Measurements from ENCODE around the gene PEX14. TPM values are rescaled to one million over a fixed set of nuclear protein-coding genes. Genes with fewer than 3 reads are reported as not detected.

PEX14 gene
- total and polyA plus RNA-seq, 9 of the 15 experiments (the other 6 are each of a cell fraction or from before 2014, with no cell fraction given) = 2.6 to 45.7 (median 22.7) TPM

DNA sequence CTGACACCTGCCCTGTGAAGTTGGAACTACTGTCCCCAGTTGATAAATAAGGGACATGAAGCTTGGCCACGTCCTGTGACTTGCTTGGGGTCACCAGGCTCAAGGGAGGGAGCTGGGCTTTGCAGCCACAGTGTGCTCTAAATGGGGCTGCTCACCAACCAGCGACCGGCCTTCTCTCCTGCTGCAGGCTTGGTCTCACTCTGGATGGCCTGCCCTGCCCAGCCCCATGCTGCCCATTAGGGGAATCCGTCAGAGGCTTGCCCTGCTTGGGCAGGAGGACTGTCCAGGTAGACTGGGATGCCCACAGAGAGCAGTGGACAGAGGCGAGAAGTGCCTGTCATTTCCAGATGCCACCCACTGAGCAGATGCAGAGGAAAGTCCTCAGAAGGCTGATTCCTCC, 45.8 kb upstream of the PEX14 start (continued):
- TF ChIP-seq, protein P1, sequence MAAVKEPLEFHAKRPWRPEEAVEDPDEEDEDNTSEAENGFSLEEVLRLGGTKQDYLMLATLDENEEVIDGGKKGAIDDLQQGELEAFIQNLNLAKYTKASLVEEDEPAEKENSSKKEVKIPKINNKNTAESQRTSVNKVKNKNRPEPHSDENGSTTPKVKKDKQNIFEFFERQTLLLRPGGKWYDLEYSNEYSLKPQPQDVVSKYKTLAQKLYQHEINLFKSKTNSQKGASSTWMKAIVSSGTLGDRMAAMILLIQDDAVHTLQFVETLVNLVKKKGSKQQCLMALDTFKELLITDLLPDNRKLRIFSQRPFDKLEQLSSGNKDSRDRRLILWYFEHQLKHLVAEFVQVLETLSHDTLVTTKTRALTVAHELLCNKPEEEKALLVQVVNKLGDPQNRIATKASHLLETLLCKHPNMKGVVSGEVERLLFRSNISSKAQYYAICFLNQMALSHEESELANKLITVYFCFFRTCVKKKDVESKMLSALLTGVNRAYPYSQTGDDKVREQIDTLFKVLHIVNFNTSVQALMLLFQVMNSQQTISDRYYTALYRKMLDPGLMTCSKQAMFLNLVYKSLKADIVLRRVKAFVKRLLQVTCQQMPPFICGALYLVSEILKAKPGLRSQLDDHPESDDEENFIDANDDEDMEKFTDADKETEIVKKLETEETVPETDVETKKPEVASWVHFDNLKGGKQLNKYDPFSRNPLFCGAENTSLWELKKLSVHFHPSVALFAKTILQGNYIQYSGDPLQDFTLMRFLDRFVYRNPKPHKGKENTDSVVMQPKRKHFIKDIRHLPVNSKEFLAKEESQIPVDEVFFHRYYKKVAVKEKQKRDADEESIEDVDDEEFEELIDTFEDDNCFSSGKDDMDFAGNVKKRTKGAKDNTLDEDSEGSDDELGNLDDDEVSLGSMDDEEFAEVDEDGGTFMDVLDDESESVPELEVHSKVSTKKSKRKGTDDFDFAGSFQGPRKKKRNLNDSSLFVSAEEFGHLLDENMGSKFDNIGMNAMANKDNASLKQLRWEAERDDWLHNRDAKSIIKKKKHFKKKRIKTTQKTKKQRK (IDR thresholded peaks at IDR 0.05; ENCODE audit: borderline replicate concordance, low read depth, low read length) = no peak
- TF ChIP-seq, protein P2, sequence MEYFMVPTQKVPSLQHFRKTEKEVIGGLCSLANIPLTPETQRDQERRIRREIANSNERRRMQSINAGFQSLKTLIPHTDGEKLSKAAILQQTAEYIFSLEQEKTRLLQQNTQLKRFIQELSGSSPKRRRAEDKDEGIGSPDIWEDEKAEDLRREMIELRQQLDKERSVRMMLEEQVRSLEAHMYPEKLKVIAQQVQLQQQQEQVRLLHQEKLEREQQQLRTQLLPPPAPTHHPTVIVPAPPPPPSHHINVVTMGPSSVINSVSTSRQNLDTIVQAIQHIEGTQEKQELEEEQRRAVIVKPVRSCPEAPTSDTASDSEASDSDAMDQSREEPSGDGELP (CRISPR knock-in tag; IDR thresholded peaks at IDR 0.05; ENCODE audit: borderline replicate concordance) = no peak
- TF ChIP-seq XRCC4 (IDR thresholded peaks at IDR 0.05; ENCODE audit: extremely low read depth, insufficient read depth, insufficient read length) = no peak
- no peak for TF ChIP-seq GABPB2 (CRISPR knock-in tag; conservative IDR thresholded peaks at IDR 0.05)
- TF ChIP-seq SMARCA5 (IDR thresholded peaks at IDR 0.05) = no peak
- no peak for TF ChIP-seq POLR2B (IDR thresholded peaks at IDR 0.05; ENCODE audit: low read depth, partially characterized antibody)
- no peak for TF ChIP-seq HMGN3 (IDR thresholded peaks at IDR 0.05; ENCODE audit: borderline replicate concordance, extremely low read depth, insufficient read length, low read depth, low read length)
- TF ChIP-seq GTF2F1 (IDR thresholded peaks at IDR 0.05; ENCODE audit: low read depth, low read length) = no peak
- TF ChIP-seq, protein P3, sequence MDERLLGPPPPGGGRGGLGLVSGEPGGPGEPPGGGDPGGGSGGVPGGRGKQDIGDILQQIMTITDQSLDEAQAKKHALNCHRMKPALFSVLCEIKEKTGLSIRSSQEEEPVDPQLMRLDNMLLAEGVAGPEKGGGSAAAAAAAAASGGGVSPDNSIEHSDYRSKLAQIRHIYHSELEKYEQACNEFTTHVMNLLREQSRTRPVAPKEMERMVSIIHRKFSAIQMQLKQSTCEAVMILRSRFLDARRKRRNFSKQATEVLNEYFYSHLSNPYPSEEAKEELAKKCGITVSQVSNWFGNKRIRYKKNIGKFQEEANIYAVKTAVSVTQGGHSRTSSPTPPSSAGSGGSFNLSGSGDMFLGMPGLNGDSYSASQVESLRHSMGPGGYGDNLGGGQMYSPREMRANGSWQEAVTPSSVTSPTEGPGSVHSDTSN (CRISPR knock-in tag; IDR thresholded peaks at IDR 0.05; ENCODE audit: low read depth) = no peak
- TF ChIP-seq, protein P3 (tag; conservative IDR thresholded peaks at IDR 0.05; ENCODE audit: low read depth) = no peak
- TF ChIP-seq NUFIP1 (IDR thresholded peaks at IDR 0.05; ENCODE audit: partially characterized antibody) = no peak
